Bronchus fibroblast of lung (primary cell): ENCODE data around the gene SLC1A3. TPM values are rescaled to one million over a fixed set of nuclear protein-coding genes. Genes with fewer than 3 reads are reported as not detected.

Experiments used
- total RNA-seq: library from RNA; depleted of rRNA; stranded (reverse); fragments of >200 nt; gene quantifications from 2 replicates; pipeline ENCODE4 v1.2.3, GENCODE V29; 2015

Gene SLC1A3
- 2.2 and 2.7 TPM in 2 replicates for total RNA-seq

DNA sequence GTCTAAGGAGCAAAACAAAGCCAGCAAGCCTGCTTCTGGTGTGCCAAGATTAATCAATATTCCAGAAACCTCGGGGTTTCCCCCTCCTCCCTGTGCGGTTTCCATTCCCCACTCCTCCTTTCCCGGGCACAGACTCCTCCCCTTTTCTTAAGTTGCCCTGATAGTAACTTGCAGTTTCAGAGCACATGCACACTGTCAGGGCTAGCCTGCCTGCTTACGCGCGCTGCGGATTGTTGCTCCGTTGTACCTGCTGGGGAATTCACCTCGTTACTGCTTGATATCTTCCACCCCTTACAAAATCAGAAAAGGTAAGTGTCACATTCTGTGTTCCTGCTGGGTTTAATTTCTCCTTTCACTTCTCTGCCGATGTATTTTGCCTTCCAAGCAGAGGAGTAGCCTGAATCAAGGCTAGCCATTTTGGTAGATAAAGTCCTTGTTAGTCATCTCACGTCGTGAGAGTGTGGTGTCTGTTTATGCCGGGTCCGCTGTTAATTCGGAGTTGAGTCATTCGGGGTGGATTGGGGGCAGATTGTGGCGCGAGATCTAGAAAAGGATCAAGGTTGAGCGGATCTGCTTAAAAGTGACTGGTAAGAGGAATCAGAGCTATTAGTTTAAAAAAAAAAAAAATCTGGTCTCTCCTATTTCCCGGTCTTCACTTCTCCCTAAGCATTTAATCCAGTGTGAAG is at the start of gene SLC1A3:
Gene SLC1A3 (plus strand): TSS at position 179 of the 686 bp plus-strand sequence. CDS start 1,818 bp downstream, outside the sequence.

